Neural cell (in vitro differentiated cells): Measurements from ENCODE around the gene NUDT1. TPM values are rescaled to one million over a fixed set of nuclear protein-coding genes. Genes with fewer than 3 reads are reported as not detected.

Experiments
- H2AFZ ChIP-seq: fragments of 200-600, 300-800 bp; sonication (generic), shearing (Covaris generic); 2 replicates; pipeline ENCODE4 v1.6.0; 2014; ENCODE audit warnings: low read depth, mild to moderate bottlenecking, antibody characterized with exemption, low read length, moderate library complexity
- H3F3A ChIP-seq: fragments of 200-600 bp; shearing (Covaris generic); 2 replicates; pipeline ENCODE4 v1.6.1; 2016; ENCODE audit warnings: mild to moderate bottlenecking, moderate library complexity, mixed read lengths, antibody characterized with exemption, low read length; ENCODE audit not compliant: insufficient read depth, poor library complexity, severe bottlenecking
- H3K27ac ChIP-seq: fragments of 200-600, 300-800 bp; sonication (generic), shearing (Covaris generic); 2 replicates; pipeline ENCODE4 v1.5.1; 2014; ENCODE audit warnings: mild to moderate bottlenecking, low read length, moderate library complexity
- H3K27me3 ChIP-seq: fragments of 300-800, 200-600 bp; sonication (generic), shearing (Covaris generic); 2 replicates; pipeline ENCODE4 v1.6.0; 2014; ENCODE audit warnings: mild to moderate bottlenecking, low read depth, low read length, moderate library complexity; ENCODE audit not compliant: insufficient read depth
- H3K36me3 ChIP-seq: fragments of 300-800, 200-600 bp; sonication (generic), shearing (Covaris generic); 2 replicates; pipeline ENCODE4 v1.5.1; 2014; ENCODE audit warnings: mild to moderate bottlenecking, antibody characterized with exemption, low read length, moderate library complexity; ENCODE audit not compliant: insufficient read depth
- H3K4me2 ChIP-seq: fragments of 300-800, 200-600 bp; sonication (generic), shearing (Covaris generic); 2 replicates; pipeline ENCODE4 v1.6.0; 2014; ENCODE audit warnings: mild to moderate bottlenecking, low read length
- H3K4me3 ChIP-seq: fragments of 300-800, 200-600 bp; sonication (generic), shearing (Covaris generic); 2 replicates; pipeline ENCODE4 v1.5.1; 2014; ENCODE audit warnings: mild to moderate bottlenecking, low read length, moderate library complexity
- H3K79me2 ChIP-seq: fragments of 200-600 bp; shearing (Covaris generic); replicated peaks from 2 replicates; pipeline ENCODE4 v1.6.0; 2014; ENCODE audit warnings: mild to moderate bottlenecking, low read length, moderate library complexity; ENCODE audit not compliant: insufficient read depth
- H3K9ac ChIP-seq: fragments of 300-800, 200-600 bp; sonication (generic), shearing (Covaris generic); 2 replicates; pipeline ENCODE4 v1.6.1; 2016; ENCODE audit warnings: mild to moderate bottlenecking, low read length, mixed read lengths
- H3K9me2 ChIP-seq: fragments of 200-600 bp; shearing (Covaris generic); 2 replicates; pipeline ENCODE4 v1.6.1; 2016; ENCODE audit warnings: mild to moderate bottlenecking, low read length, mixed read lengths; ENCODE audit not compliant: insufficient read depth
- H3K9me3 ChIP-seq: fragments of 200-600, 300-800 bp; sonication (generic), shearing (Covaris generic); 2 replicates; pipeline ENCODE4 v1.6.1; 2016; ENCODE audit warnings: mild to moderate bottlenecking, mixed run types, low read length, moderate library complexity, mixed read lengths
- H4K20me1 ChIP-seq: fragments of 200-600 bp; shearing (Covaris generic); 2 replicates; pipeline ENCODE4 v1.6.1; 2016; ENCODE audit warnings: mild to moderate bottlenecking, mixed run types; ENCODE audit not compliant: insufficient read depth
- EP300 ChIP-seq: fragments of 450-650 bp; conservative IDR thresholded peaks from 2 replicates; pipeline ENCODE4 v1.6.1; 2014; ENCODE audit warnings: antibody characterized with exemption, mild to moderate bottlenecking, moderate library complexity; ENCODE audit not compliant: poor library complexity, severe bottlenecking
- EZH2 ChIP-seq: fragments of 200-600, 300-800 bp; shearing (Covaris generic), sonication (generic); IDR thresholded peaks from 2 replicates; pipeline ENCODE4 v1.6.1; 2014; ENCODE audit warnings: antibody characterized with exemption, low read length, borderline replicate concordance, mild to moderate bottlenecking; ENCODE audit not compliant: insufficient read depth, poor library complexity, severe bottlenecking
- MXI1 ChIP-seq: fragments of 450-650 bp; conservative IDR thresholded peaks from 2 replicates; pipeline ENCODE4 v1.6.1; 2014; ENCODE audit warnings: antibody characterized with exemption, mild to moderate bottlenecking; ENCODE audit not compliant: poor library complexity, severe bottlenecking
- POLR2AphosphoS5 ChIP-seq: IDR thresholded peaks from 2 replicates; pipeline ENCODE4 v1.6.1; 2012
- RAD21 ChIP-seq: fragments of 450-650 bp; conservative IDR thresholded peaks from 2 replicates; pipeline ENCODE4 v1.6.1; 2014; ENCODE audit warnings: antibody characterized with exemption, mild to moderate bottlenecking, moderate library complexity
- SMC3 ChIP-seq: fragments of 450-650 bp; conservative IDR thresholded peaks from 2 replicates; pipeline ENCODE4 v1.6.1; 2014; ENCODE audit warnings: antibody characterized with exemption, mild to moderate bottlenecking, moderate library complexity; ENCODE audit not compliant: poor library complexity
- TAF1 ChIP-seq: IDR thresholded peaks from 2 replicates; pipeline ENCODE4 v1.6.1; 2012; ENCODE audit warnings: low read depth
- polyA plus RNA-seq: library from polyadenylated mRNA; depleted of rRNA; stranded (reverse); fragments of >200 nt; gene quantifications from 2 replicates; pipeline ENCODE4 v1.2.3, GENCODE V29; 2014
- TF ChIP-seq, protein P1 (sequence below): IDR thresholded peaks from 2 replicates; pipeline ENCODE4 v1.6.1; 2012; ENCODE audit warnings: borderline replicate concordance
- TF ChIP-seq, protein P2 (sequence below): fragments of 450-650 bp; IDR thresholded peaks from 2 replicates; pipeline ENCODE4 v1.5.1; 2014; ENCODE audit warnings: antibody characterized with exemption, mild to moderate bottlenecking, moderate library complexity; ENCODE audit not compliant: poor library complexity, severe bottlenecking

Gene NUDT1
- polyA plus RNA-seq, 1 donor from 2014 or later: 67.8 TPM

DNA sequence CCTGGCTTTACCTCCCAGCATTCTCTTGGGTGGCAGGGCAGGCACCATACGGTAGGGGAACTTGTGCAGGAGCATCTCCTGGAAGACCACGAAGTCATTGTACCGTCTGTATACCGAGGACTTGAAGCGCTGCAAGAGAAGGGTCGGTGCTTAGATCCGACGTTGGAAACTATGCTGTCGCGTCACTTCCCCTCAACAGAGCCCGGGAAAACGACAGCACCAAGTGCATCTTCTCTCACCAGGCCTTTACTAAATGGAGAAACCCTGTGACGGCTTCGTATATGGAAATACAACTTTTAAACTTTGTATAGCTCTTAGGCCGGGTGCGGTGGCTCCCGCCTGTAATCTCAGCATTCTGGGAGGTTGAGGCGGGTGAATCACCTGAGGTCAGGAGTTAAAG lies 33.1 kb downstream of the NUDT1 start:
- no peaks in the 10 kb centered on the region for H3K36me3 ChIP-seq

DNA sequence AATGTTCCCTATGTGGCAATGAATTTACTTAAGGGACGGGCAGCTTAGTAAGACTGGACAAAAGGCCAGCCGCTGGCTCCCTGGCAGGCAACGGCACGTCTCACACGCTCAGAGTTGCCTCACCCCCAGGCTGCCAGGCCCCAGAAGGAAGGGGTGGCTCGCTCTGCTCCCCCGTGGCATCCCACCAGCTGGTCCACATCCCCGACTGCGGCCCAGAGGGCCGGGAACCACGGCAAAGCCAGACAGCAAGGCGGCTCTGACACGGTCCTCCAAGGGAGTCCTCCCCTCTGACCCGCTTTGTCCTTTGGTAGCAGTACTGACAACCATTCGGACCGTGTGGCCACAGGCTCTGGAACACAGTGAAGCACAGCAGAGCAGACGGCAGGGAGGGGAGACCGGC lies 34.1 kb downstream of the NUDT1 start:
- no peak overlapping the region for H3K9ac ChIP-seq
- H3K9me3 ChIP-seq: no peaks in the 10 kb centered on the region
- H3K27me3 ChIP-seq: no peaks in the 10 kb centered on the region
- H2AFZ ChIP-seq: no peak overlapping the region
- no peak overlapping the region for H3K4me2 ChIP-seq
- no peaks in the 10 kb centered on the region for H3K36me3 ChIP-seq
- H3K27ac ChIP-seq: no peak overlapping the region
- TF ChIP-seq, protein P1, sequence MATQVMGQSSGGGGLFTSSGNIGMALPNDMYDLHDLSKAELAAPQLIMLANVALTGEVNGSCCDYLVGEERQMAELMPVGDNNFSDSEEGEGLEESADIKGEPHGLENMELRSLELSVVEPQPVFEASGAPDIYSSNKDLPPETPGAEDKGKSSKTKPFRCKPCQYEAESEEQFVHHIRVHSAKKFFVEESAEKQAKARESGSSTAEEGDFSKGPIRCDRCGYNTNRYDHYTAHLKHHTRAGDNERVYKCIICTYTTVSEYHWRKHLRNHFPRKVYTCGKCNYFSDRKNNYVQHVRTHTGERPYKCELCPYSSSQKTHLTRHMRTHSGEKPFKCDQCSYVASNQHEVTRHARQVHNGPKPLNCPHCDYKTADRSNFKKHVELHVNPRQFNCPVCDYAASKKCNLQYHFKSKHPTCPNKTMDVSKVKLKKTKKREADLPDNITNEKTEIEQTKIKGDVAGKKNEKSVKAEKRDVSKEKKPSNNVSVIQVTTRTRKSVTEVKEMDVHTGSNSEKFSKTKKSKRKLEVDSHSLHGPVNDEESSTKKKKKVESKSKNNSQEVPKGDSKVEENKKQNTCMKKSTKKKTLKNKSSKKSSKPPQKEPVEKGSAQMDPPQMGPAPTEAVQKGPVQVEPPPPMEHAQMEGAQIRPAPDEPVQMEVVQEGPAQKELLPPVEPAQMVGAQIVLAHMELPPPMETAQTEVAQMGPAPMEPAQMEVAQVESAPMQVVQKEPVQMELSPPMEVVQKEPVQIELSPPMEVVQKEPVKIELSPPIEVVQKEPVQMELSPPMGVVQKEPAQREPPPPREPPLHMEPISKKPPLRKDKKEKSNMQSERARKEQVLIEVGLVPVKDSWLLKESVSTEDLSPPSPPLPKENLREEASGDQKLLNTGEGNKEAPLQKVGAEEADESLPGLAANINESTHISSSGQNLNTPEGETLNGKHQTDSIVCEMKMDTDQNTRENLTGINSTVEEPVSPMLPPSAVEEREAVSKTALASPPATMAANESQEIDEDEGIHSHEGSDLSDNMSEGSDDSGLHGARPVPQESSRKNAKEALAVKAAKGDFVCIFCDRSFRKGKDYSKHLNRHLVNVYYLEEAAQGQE: no peak
- TF ChIP-seq MXI1: no peak
- no peak for TF ChIP-seq POLR2AphosphoS5
- TF ChIP-seq, protein P2, sequence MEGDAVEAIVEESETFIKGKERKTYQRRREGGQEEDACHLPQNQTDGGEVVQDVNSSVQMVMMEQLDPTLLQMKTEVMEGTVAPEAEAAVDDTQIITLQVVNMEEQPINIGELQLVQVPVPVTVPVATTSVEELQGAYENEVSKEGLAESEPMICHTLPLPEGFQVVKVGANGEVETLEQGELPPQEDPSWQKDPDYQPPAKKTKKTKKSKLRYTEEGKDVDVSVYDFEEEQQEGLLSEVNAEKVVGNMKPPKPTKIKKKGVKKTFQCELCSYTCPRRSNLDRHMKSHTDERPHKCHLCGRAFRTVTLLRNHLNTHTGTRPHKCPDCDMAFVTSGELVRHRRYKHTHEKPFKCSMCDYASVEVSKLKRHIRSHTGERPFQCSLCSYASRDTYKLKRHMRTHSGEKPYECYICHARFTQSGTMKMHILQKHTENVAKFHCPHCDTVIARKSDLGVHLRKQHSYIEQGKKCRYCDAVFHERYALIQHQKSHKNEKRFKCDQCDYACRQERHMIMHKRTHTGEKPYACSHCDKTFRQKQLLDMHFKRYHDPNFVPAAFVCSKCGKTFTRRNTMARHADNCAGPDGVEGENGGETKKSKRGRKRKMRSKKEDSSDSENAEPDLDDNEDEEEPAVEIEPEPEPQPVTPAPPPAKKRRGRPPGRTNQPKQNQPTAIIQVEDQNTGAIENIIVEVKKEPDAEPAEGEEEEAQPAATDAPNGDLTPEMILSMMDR: no peak
- no peak for TF ChIP-seq TAF1
- TF ChIP-seq EP300: no peak
- no peak for TF ChIP-seq EZH2
- no peak for TF ChIP-seq RAD21
- TF ChIP-seq SMC3: no peak
- H3F3A ChIP-seq: no peaks in the 10 kb centered on the region
- no peaks in the 10 kb centered on the region for H3K9me2 ChIP-seq
- H4K20me1 ChIP-seq: no peaks in the 10 kb centered on the region
- H3K79me2 ChIP-seq: no peaks in the 10 kb centered on the region
- H3K4me3 ChIP-seq: no peak overlapping the region

More for the DNA sequence above, 33.1 kb downstream of the NUDT1 start:
- Histone ChIP-seq H3K9me3 (no peaks in the 10 kb centered on the region), H3K27me3 (no peaks in the 10 kb centered on the region), H4K20me1 (no peaks in the 10 kb centered on the region), H3K4me3 (no peak overlapping the region), H2AFZ (no peak overlapping the region), H3K9ac (no peak overlapping the region), H3K27ac (no peak overlapping the region), H3K79me2 (no peaks in the 10 kb centered on the region), H3K4me2 (no peak overlapping the region), H3F3A (no peaks in the 10 kb centered on the region), H3K9me2 (no peaks in the 10 kb centered on the region)
- TF ChIP-seq EP300 (no peak), RAD21 (no peak), TAF1 (no peak), EZH2 (no peak), MXI1 (no peak), SMC3 (no peak), POLR2AphosphoS5 (no peak)
- TF ChIP-seq, protein P2: no peak
- TF ChIP-seq, protein P1: no peak
